KG1 (cell line): ENCODE data around the gene FBXL2.
"Not testable (repeated sequence)": the region's sequence is repeated elsewhere in the genome, so short reads cannot be mapped to it uniquely, and the experiment has no call there.

ENCODE experiments used
- DNase-seq: peaks from one replicate; lab custom pipeline; 2025; lab: John Stamatoyannopoulos, UW

The FBXL2 gene

DNA sequence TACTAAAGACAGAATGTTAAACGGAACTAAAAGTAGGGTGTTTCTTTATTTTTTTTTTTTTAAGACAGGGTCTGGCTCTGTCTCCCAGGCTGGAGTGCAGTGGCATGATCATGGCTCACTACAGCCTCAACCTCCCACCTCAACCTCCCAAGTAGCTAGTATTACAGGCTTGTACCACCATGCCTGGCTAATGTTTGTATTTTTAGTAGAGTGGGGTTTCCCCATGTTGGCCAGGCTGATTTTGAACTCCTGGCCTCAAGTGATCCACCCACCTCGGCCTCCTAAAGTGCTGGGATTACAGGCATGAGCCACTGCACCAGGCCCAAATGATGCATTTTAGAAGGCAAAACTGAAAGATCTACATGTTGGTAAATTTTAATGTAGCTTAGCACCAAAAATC lies 152.1 kb downstream of the FBXL2 start:
- DNase-seq, result not testable (repeated sequence)

DNA sequence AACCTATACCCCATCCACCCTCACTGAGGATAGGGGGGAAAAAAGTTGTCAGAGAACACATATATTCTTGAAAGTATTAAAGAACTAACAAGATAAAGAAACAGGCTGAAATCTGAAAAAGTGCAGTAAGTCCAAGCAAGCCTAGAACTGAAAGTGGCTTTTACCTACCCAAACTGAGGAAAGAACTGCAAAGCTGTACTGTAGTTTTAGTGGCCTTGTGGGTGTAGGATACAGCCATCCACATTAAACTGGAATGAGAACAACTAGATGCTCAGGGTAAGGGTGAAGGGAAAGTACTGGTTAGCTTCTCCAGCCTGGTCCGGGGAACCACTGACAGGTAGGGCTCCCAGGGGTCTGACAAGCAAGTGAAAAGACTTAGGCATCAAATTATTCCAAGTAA lies 152.8 kb downstream of the FBXL2 start:
- no peak for DNase-seq

- DNase-seq, result no peak
Measured at GRCh38 chr3:33430571-33430970, 153.3 kb downstream of the FBXL2 start.

GRCh38 chr3:33433843-33434242 lies 156.6 kb downstream of the FBXL2 start:
- no peak for DNase-seq
